ENCODE results near the gene SMOC1. TPM values are rescaled to one million over a fixed set of nuclear protein-coding genes. Genes with fewer than 3 reads are reported as not detected.

Gene SMOC1
- total and polyA plus RNA-seq, 7 donors, result 3.2 to 10.6 (median 6.2) TPM

- Histone ChIP-seq H3K27me3 (ENCODE audit: insufficient read depth in 3 of 3, low read length in 2 of 3) (no peaks in the 10 kb centered on the region), H3K27ac (no peak overlapping the region), H3K4me1 (peaks cover 11% of the 10 kb centered on the region), H3K4me3 (no peak overlapping the region), H3K9me3 (no peaks in the 10 kb centered on the region), H3K36me3 (ENCODE audit: insufficient read depth in 1 of 2, low read depth in 1 of 2) (no peaks in the 10 kb centered on the region)
- no peak for TF ChIP-seq CTCF (IDR thresholded peaks at IDR 0.05)
- 67 to 76% (median 73%) methylated on average over 11 of the region's 11 CpGs for WGBS, 3 donors
- intact Hi-C loops (cut with DNase I), result no loop called here
- no peak for ATAC-seq
- no peak for DNase-seq
These were observed 76.9 kb downstream of the SMOC1 start for GRCh38 chr14:69955855-69956845.

- Histone ChIP-seq H3K27me3 (ENCODE audit: insufficient read depth in 3 of 3, low read length in 2 of 3) (no peaks in the 10 kb centered on the region), H3K4me3 (no peak overlapping the region), H3K9me3 (no peaks in the 10 kb centered on the region), H3K4me1 (peaks cover 11% of the 10 kb centered on the region), H3K27ac (no peak overlapping the region), H3K36me3 (ENCODE audit: insufficient read depth in 1 of 2, low read depth in 1 of 2) (no peaks in the 10 kb centered on the region)
- intact Hi-C loops (cut with DNase I), result no loop called here
- TF ChIP-seq CTCF (IDR thresholded peaks at IDR 0.05), result no peak
- 54 to 66% (median 65%) methylated on average over 3 of the region's 3 CpGs for WGBS, 3 donors
- DNase-seq (no peak), ATAC-seq (peak in 1 of 4 donors; percentile 36)
These were observed 77.8 kb downstream of the SMOC1 start for GRCh38 chr14:69956970-69957369.

DNA sequence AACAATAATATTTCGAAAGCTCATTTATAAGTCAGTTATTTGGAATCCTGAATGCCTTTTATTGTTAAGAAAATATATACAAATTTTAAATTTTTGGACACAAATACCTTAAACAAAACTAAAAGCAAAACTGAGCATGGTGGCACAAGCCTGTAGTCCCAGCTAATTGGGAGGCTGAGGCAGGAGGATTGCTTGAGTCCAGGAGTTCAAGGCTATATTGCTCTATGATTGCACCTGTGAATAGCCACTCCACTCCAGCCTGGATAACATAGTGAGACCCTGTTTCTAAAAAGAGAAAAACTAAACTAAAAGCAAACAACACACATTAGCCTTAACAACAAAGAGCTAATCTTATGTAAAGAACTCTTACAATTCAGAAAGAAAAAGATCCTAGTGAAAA lies 78.8 kb downstream of the SMOC1 start:
- Histone ChIP-seq H3K36me3 (ENCODE audit: insufficient read depth in 1 of 2, low read depth in 1 of 2) (no peaks in the 10 kb centered on the region), H3K27me3 (ENCODE audit: insufficient read depth in 3 of 3, low read length in 2 of 3) (no peaks in the 10 kb centered on the region), H3K27ac (no peak overlapping the region), H3K4me1 (peaks cover 2% of the 10 kb centered on the region), H3K4me3 (no peak overlapping the region), H3K9me3 (no peaks in the 10 kb centered on the region)
- no peak for TF ChIP-seq CTCF (IDR thresholded peaks at IDR 0.05)
- no peak for ATAC-seq
- WGBS, 3 donors, result 44 to 98% (median 96%) methylated on average over 1 of the region's 1 CpG
- DNase-seq, result no peak
- intact Hi-C loops (cut with DNase I), result no loop called here

DNA sequence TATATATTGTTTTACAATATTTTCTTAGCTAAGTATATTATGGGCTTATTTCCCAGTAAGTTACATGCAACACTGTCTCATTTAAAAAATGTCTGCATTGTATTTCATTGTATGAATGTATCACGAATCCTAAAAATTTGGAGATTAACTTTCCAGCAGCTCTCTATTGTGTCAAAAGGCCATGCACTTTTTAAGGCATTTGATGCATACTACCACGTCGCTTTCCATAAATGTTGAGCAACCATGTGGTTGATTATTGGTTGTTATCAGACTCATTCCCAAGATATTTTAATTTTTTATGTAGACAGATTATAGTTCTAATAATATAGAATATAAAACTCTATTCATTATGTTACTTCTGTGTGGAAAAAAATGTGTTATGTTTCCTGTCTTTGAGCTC lies 79.9 kb downstream of the SMOC1 start:
- DNase-seq, result no peak
- Histone ChIP-seq H3K4me3 (no peak overlapping the region), H3K4me1 (no peaks in the 10 kb centered on the region), H3K9me3 (no peaks in the 10 kb centered on the region), H3K36me3 (ENCODE audit: insufficient read depth in 1 of 2, low read depth in 1 of 2) (no peaks in the 10 kb centered on the region), H3K27me3 (ENCODE audit: insufficient read depth in 3 of 3, low read length in 2 of 3) (no peaks in the 10 kb centered on the region), H3K27ac (no peak overlapping the region)
- no peak for TF ChIP-seq CTCF (IDR thresholded peaks at IDR 0.05)
- no peak for ATAC-seq
- 91 to 99% (median 93%) methylated on average over 3 of the region's 3 CpGs for WGBS, 3 donors
- intact Hi-C loops (cut with DNase I), result no loop called here

Measured in psoas muscle (tissue), 8 donors.